DMS53 (cell line): ENCODE measurements around the gene HEMK1.
A peak's percentile ranks its signal among the peaks of the same experiment; 100 is the strongest.

ENCODE experiments used
- DNase-seq: peaks from one replicate; lab custom pipeline; 2025; lab: John Stamatoyannopoulos, UW

Gene HEMK1

GRCh38 chr3:50600141-50600753, 30.9 kb downstream of the HEMK1 start:
- no peak for DNase-seq

- peak; percentile 91 for DNase-seq
Measured at GRCh38 chr3:50600841-50601591, 31.7 kb downstream of the HEMK1 start.

GRCh38 chr3:50602595-50603191, 33.4 kb downstream of the HEMK1 start:
- peak; percentile 77 for DNase-seq

- no peak for DNase-seq
Measured at GRCh38 chr3:50603261-50604109, 34.2 kb downstream of the HEMK1 start.

- no peak for DNase-seq
Measured at GRCh38 chr3:50604110-50604621, 34.8 kb downstream of the HEMK1 start.

GRCh38 chr3:50604628-50605588, 35.6 kb downstream of the HEMK1 start:
- no peak for DNase-seq

- peak; percentile 21 for DNase-seq
Measured at GRCh38 chr3:50605901-50606326, 36.6 kb downstream of the HEMK1 start.

- DNase-seq: no peak
Measured at GRCh38 chr3:50606596-50606995, 37.3 kb downstream of the HEMK1 start.

- DNase-seq: no peak
Measured at GRCh38 chr3:50607271-50608091, 38.2 kb downstream of the HEMK1 start.

- DNase-seq: no peak
Measured at GRCh38 chr3:50608278-50608677, 39.0 kb downstream of the HEMK1 start.

- no peak for DNase-seq
Measured at GRCh38 chr3:50609071-50609762, 39.9 kb downstream of the HEMK1 start.

- no peak for DNase-seq
Measured at GRCh38 chr3:50609763-50610085, 40.4 kb downstream of the HEMK1 start.

- DNase-seq: no peak
Measured at GRCh38 chr3:50610181-50610971, 41.1 kb downstream of the HEMK1 start.

- no peak for DNase-seq
Measured at GRCh38 chr3:50610992-50611463, 41.7 kb downstream of the HEMK1 start.

- peak; percentile 89 for DNase-seq
Measured at GRCh38 chr3:50611464-50612233, 42.3 kb downstream of the HEMK1 start, which contains the start of gene CISH. TSS of gene CISH (minus strand) at chr3:50611774. CDS start at chr3:50611650, 124 bp downstream.

- no peak for DNase-seq
Measured at GRCh38 chr3:50612234-50612882, 43.0 kb downstream of the HEMK1 start.
